Eye (tissue), 1 donor: ENCODE data around the gene SORCS1.
A peak's percentile ranks its signal among the peaks of the same experiment; 100 is the strongest.

Experiments
- DNase-seq: peaks from one replicate; pipeline ENCODE4 v3.0.0-alpha.2; 2015

SORCS1 gene

DNA sequence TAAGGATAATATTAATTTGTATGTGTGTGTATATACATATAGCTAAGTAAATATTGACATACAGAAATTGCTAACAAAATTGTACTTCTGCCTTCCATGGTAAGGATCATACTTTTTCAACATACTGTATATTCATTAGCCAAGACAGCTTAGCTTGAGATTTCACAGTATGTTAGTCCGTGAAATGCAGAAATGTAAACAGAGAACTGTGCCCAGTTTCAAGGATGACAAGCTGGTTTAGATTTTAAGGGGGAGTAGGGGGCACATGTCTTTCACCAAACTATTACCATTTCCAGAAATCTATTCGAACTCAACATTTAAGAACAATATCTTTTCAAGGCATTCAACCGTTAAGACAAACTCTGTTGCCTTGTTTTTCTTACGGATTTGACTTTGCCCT lies 182.2 kb downstream of the SORCS1 start:
- DNase-seq: peak; percentile 64

GRCh38 chr10:106981452-106982075 lies 182.9 kb downstream of the SORCS1 start:
- peak; percentile 32 for DNase-seq

- peak; percentile 42 for DNase-seq
Measured at GRCh38 chr10:106980495-106981451, 183.7 kb downstream of the SORCS1 start.

DNA sequence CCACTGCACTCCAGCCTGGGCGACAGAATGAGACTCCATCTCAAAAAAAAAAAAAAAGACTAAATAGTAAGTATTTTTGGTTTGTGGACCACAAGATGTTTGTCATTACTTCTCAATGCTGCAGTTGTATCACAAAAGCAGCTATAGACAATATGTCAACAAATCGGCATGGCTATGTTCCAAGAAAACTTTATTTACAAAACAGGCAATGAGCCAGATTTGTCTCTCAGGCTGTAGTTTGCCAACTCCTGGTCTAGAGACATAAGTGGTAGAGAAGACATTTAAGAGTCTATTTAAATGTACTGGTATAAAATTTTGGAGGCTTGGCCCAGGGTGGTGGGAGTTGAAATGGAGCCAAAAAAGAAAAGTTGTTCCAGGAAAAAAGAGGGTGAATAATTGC lies 185.8 kb downstream of the SORCS1 start:
- DNase-seq: no peak

GRCh38 chr10:106973716-106974115 lies 190.8 kb downstream of the SORCS1 start:
- no peak for DNase-seq

DNA sequence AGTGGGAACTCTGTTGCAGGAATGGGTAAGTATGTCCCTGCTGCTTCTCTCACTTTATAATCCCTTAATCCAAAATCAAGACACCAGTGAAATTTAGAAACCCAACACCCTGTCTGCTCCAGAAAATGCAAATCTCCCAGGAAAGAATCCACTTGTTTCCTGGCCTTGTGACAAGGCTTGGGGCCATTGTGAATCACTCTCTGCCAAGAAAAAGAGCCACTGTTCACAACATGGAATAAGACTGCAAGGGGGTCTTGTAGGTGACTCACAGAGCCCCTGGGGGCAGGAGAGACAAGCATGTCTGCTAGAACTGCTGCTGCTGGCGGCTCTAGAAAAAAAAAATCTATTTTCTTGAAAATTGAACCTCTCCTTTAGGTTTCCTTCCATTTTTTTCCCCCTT lies 191.2 kb downstream of the SORCS1 start:
- peak; percentile 25 for DNase-seq

DNA sequence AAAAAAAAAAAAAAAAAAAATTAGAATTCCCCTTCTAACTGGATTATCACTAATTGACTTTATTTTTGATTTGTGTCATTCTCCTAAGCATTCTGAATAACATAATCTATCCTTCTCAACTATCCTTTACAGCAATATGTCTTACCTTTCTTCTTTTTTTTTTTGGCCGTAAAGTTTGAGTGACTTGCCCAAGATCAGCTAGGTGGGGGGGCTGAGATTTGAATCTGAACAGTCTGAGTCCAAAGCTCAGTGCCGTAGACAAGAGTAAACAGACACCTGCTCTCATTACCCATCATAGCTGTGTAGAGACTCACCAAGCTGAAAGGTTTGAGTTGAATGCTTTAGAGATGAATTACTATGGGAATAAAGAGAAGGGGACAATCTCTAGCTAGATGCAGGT lies 192.1 kb downstream of the SORCS1 start:
- no peak for DNase-seq

GRCh38 chr10:106971411-106971831 lies 193.1 kb downstream of the SORCS1 start:
- peak; percentile 37 for DNase-seq

DNA sequence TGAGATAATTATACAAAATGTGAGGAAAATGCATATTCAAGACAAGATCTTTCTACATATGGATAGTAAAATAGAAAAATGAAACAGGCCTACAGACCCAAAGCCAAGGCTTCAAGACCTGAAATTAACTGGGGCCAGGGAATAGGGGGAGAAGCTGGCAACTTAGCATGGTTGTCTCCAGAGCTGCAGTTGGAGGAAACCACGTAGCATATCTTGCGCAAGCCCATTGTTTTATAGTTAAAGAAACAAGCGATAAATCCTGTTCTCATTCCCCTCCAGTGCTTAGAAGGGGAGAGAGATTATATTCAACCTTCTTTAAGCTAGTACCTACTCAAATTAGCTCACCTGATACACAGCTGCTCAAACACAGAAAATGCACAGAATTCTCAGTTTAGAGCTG lies 197.1 kb downstream of the SORCS1 start:
- no peak for DNase-seq

GRCh38 chr10:106960812-106961211 lies 203.7 kb downstream of the SORCS1 start:
- DNase-seq: no peak

- DNase-seq: no peak
Measured at GRCh38 chr10:106959521-106959920, 205.0 kb downstream of the SORCS1 start.

DNA sequence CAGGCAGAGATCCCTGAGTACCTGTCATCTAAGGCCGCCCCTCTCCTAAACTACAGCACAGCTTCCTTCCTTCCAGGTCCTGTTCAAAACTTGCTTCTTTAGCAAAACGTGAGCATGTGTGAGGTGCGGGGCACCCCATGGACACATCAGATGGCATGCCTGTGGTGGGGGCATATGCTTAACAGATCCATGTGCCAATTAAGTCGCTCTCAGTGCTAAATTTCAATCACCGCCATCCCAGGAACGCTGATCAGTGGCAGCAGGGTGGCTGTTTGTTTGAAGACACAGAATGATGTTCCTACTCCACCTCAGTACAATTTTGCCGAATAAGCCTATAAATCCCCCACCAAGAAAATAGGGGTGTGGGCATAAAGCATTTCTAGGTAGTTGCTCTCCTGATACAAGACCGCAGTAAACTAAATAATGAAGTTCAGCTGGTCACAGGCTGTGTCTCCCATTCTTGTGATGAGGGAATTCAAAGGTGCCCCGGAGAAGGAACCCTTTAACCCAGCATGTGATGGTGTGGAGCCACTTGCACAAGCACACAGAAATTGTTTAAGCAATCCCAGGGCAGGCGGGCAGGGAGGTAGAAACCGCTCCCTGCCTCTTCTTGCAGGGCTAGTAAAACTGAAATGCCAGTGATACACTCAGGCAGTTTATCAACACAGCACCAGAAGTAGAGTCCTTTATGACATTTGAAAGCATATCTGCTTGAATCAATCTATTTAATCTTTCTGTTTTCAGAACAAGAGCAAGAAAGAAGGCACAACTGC lies 205.7 kb downstream of the SORCS1 start:
- DNase-seq: no peak

- DNase-seq: peak; percentile 19
Measured at GRCh38 chr10:106957823-106958588, 206.5 kb downstream of the SORCS1 start.

DNA sequence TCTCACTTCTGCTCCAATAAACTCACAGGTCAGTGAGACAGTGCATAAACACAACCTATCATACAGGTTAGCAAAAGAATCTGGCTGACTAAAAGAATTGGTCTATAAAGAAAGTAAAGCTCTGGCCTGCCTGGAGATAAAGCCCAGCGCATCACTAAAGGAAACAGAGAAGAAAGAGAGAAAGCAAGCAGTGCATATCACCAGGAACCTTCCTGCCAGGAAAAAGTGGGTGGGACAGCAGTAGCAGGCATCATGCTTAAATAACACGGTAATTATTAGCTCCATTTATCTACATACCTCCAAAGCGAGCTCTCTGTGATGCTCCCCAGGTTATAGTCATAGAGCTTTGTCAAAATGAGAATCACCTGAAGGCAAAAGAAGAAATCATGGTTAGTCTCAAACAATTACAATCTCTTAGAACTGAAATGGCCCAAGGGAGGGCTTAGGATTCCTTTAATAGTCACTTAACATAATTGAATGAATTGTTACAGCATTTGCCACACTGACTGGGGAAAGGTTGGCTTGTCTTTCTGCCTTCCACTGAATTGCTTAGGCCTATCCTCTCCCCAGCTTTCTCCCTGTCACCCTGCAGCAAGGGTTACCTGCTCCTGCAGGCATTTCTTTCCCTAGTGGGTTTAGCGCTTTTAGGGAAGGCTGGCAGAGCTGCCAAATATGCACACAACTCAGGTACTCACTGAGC lies 208.1 kb downstream of the SORCS1 start:
- DNase-seq: peak; percentile 12

- DNase-seq: no peak
Measured at GRCh38 chr10:106955133-106955532, 209.4 kb downstream of the SORCS1 start.

DNA sequence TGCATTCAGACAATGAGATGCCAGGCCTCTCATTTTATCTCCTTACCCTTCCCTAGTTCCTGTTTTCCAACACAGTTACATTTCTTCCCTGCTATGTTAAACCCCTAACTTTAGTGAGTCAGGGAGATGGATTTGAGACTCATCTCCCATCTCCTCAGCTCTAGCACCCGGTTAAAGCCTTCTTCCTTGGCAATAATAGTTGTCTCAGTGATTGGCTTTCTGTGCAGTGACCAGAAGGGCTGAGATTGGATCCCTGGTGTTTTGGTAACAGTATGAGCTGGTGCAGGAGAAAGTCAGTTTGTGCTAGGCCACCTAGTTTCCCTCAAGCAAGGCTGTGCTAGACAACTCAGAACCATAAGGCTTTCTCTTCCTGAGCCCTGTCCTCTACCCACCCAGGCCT lies 212.5 kb downstream of the SORCS1 start:
- DNase-seq: no peak

GRCh38 chr10:106949680-106950478 lies 214.6 kb downstream of the SORCS1 start:
- no peak for DNase-seq

- no peak for DNase-seq
Measured at GRCh38 chr10:106947643-106948042, 216.9 kb downstream of the SORCS1 start.

DNA sequence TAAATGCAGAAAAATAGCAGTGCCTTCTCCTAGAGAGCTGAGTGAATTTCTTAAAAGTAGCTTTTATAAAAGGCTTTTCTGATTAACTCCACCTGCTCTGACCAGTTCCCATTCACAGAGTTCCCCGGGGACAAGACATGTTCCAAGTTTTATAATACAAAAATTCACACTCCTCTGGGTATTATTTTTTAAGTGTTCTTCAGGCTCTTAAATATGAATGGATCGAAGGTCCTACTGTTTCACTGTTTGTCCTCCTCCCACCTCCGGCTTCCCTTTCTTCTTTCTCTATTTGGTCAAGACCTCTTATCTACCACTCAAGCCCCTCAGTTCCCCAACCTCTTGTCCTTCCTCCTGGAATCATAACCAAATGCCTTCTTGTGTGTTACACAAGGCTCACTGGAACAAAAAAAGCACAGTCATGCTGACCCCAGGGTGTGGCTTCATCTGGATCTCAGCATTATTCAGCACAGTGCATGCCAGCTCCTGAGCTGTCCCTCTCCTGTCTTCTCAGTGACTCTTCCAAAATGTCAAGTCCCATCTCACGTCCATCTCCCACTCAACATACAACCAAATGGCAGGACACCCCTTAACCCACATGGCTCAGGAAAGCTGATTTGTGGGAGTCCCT lies 222.4 kb downstream of the SORCS1 start:
- no peak for DNase-seq

DNA sequence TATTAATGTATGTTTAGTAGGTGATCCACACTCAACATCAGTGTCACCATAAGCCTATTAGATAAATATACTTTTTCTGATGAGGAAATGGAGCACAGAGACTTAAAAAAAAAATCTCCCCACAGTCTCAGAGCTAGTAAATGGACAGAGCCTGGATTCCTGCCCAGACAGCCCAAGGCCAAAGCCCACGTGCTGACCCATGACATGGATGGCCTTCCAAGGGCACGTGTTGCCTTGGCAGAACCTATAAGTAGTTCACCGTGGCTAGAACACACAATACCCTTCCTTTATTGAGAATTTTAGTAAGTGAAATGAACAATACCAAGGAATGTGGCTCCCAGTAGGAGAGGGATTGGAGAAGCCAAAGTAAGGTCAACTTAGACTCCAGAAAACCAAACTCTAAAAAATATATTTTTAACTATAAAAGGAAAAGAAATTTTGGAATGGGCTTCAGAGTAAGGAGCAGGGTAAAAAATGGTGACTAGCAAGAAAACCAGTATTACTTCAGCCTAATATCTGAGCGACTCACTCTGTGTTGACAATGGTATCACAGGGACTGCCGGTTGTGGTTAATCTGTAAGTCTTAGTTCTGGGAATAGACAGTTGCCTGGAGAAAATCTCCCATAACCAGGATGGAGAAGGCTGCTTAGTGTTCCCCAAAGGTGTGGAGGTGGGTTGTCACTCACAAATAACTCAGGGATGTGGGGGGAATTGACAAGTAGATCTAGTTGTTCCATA lies 223.0 kb downstream of the SORCS1 start:
- no peak for DNase-seq
